VCaP (cell line): Measurements from ENCODE around the gene GPX3.
A peak's percentile ranks its signal among the peaks of the same experiment; 100 is the strongest.

Experiments
- H3K27ac ChIP-seq: fragments of 450-650 bp; 2 replicates; pipeline ENCODE4 v1.5.1; 2017
- CTCF ChIP-seq: fragments of 450-650 bp; conservative IDR thresholded peaks from 2 replicates; pipeline ENCODE4 v1.5.1; 2017; ENCODE audit warnings: mild to moderate bottlenecking, moderate library complexity

The GPX3 gene

GRCh38 chr5:151053796-151054462, 33.5 kb downstream of the GPX3 start:
- H3K27ac ChIP-seq = no peak overlapping the region
- no peak for TF ChIP-seq CTCF

- TF ChIP-seq CTCF = no peak
Measured at GRCh38 chr5:151054709-151055108, 34.3 kb downstream of the GPX3 start.

GRCh38 chr5:151055336-151055735, 34.9 kb downstream of the GPX3 start:
- no peak for TF ChIP-seq CTCF
- H3K27ac ChIP-seq = no peak overlapping the region

More at GRCh38 chr5:151054709-151055108, 34.3 kb downstream of the GPX3 start:
- no peak overlapping the region for H3K27ac ChIP-seq

- no peak for TF ChIP-seq CTCF
- H3K27ac ChIP-seq = no peak overlapping the region
Measured at GRCh38 chr5:151056379-151057325, 36.3 kb downstream of the GPX3 start.

GRCh38 chr5:151058301-151058700, 37.9 kb downstream of the GPX3 start:
- 0 out of 2 replicates have a peak, but pooled peaks have one; percentile 16 for TF ChIP-seq CTCF
- H3K27ac ChIP-seq = no peak overlapping the region

GRCh38 chr5:151058891-151059489, 38.6 kb downstream of the GPX3 start:
- no peak overlapping the region for H3K27ac ChIP-seq
- TF ChIP-seq CTCF = no peak

- TF ChIP-seq CTCF = no peak
- H3K27ac ChIP-seq = no peak overlapping the region
Measured at GRCh38 chr5:151060742-151061141, 40.4 kb downstream of the GPX3 start.
